Neuronal stem cell (in vitro differentiated cells): ENCODE data around the gene APRT.

Experiments
- DNase-seq: peaks from one replicate; pipeline ENCODE4 v3.0.0-alpha.2; 2013; ENCODE audit warnings: low spot score
- H2AFZ ChIP-seq: one replicate; pipeline ENCODE4 v1.6.1; 2013; ENCODE audit warnings: mild to moderate bottlenecking, low read length, inconsistent platforms
- H2AK5ac ChIP-seq: 2 replicates; pipeline ENCODE4 v1.6.1; 2013; ENCODE audit warnings: low read depth, mild to moderate bottlenecking, inconsistent platforms, low read length, moderate library complexity, mixed read lengths
- H2BK120ac ChIP-seq: 2 replicates; pipeline ENCODE4 v1.6.1; 2013; ENCODE audit warnings: low read depth, mild to moderate bottlenecking, inconsistent platforms, low read length, moderate library complexity, mixed read lengths
- H2BK12ac ChIP-seq: one replicate; pipeline ENCODE4 v1.6.1; 2013; ENCODE audit warnings: low read length, inconsistent platforms
- H2BK15ac ChIP-seq: 2 replicates; pipeline ENCODE4 v1.6.1; 2013; ENCODE audit warnings: mild to moderate bottlenecking, low read length, inconsistent platforms, mixed read lengths
- H2BK5ac ChIP-seq: one replicate; pipeline ENCODE4 v1.6.1; 2013; ENCODE audit warnings: inconsistent platforms, mild to moderate bottlenecking, low read length, moderate library complexity
- H3K14ac ChIP-seq: one replicate; pipeline ENCODE4 v1.6.1; 2013; ENCODE audit warnings: low read length, inconsistent platforms
- H3K18ac ChIP-seq: 2 replicates; pipeline ENCODE4 v1.6.1; 2013; ENCODE audit warnings: low read length, inconsistent platforms
- H3K23ac ChIP-seq: 2 replicates; pipeline ENCODE4 v1.6.1; 2013; ENCODE audit warnings: low read depth, mild to moderate bottlenecking, mixed read lengths, low read length, inconsistent platforms; ENCODE audit not compliant: poor library complexity
- H3K27ac ChIP-seq: replicated peaks from 3 replicates; pipeline ENCODE4 v1.5.1; 2013; ENCODE audit warnings: low read length, inconsistent platforms
- H3K27me3 ChIP-seq, 3 experiments: 2 replicates each; pipeline ENCODE4 v1.6.1; 2013; ENCODE audit warnings: low read length in 3 of 3, mild to moderate bottlenecking in 2 of 3, inconsistent platforms in 1 of 3, low read depth in 1 of 3, mixed read lengths in 1 of 3, moderate library complexity in 1 of 3; ENCODE audit not compliant: control insufficient read depth in 3 of 3, insufficient read depth in 3 of 3
- H3K36me3 ChIP-seq, 2 donors: replicated peaks in 1 of 2; 2 replicates each; pipeline ENCODE4 v1.6.1; 2013; ENCODE audit warnings: low read length in 2 of 2; ENCODE audit not compliant: control insufficient read depth in 2 of 2, insufficient read depth in 2 of 2
- H3K4ac ChIP-seq: 2 replicates; pipeline ENCODE4 v1.6.1; 2013; ENCODE audit warnings: inconsistent platforms, mild to moderate bottlenecking, low read length, moderate library complexity
- H3K4me1 ChIP-seq, 2 donors: 1 replicate in 1 of 2; 2 replicates in 1 of 2; pipeline ENCODE4 v1.6.1; 2013; ENCODE audit warnings: low read length in 2 of 2, low read depth in 1 of 2; ENCODE audit not compliant: control insufficient read depth in 2 of 2, insufficient read depth in 1 of 2
- H3K4me2 ChIP-seq: one replicate; pipeline ENCODE4 v1.6.1; 2013; ENCODE audit warnings: mild to moderate bottlenecking, low read length, inconsistent platforms; ENCODE audit not compliant: insufficient read depth, poor library complexity, severe bottlenecking
- H3K4me3 ChIP-seq, 2 donors: 2 replicates each; pipeline ENCODE4 v1.5.1; 2013; ENCODE audit warnings: low read length in 2 of 2, mild to moderate bottlenecking in 2 of 2, inconsistent platforms in 1 of 2, moderate library complexity in 1 of 2
- H3K79me1 ChIP-seq: one replicate; pipeline ENCODE4 v1.6.1; 2013; ENCODE audit warnings: low read depth, mild to moderate bottlenecking, inconsistent platforms, low read length, moderate library complexity
- H3K9ac ChIP-seq: one replicate; pipeline ENCODE4 v1.6.1; 2013; ENCODE audit warnings: mild to moderate bottlenecking, low read depth, low read length, inconsistent platforms; ENCODE audit not compliant: poor library complexity
- H3K9me3 ChIP-seq, 2 donors: replicated peaks in 1 of 2; 2 replicates each; pipeline versions ENCODE3 to v1.6.1; 2013; ENCODE audit warnings: low read length in 2 of 2, mild to moderate bottlenecking in 2 of 2, inconsistent platforms in 1 of 2, low read depth in 1 of 2, mixed read lengths in 1 of 2, moderate library complexity in 1 of 2; ENCODE audit not compliant: control insufficient read depth in 2 of 2, insufficient read depth in 1 of 2
- H4K8ac ChIP-seq: one replicate; pipeline ENCODE4 v1.6.1; 2013; ENCODE audit warnings: low read depth, mild to moderate bottlenecking, inconsistent platforms, low read length, moderate library complexity
- H4K91ac ChIP-seq: one replicate; pipeline ENCODE4 v1.6.1; 2013; ENCODE audit warnings: low read length, low read depth, mild to moderate bottlenecking, inconsistent platforms; ENCODE audit not compliant: poor library complexity
- WGBS, 2 donors: extraction: QIAGEN DNeasy Blood & Tissue Kit; methylation state at CpG; one replicate each; pipeline ENCODE4 v1.1.7; 2013; ENCODE audit warnings: missing lambda C conversion rate in 2 of 2, mixed read lengths in 1 of 2; ENCODE audit not compliant: insufficient read length in 2 of 2, insufficient replicate concordance in 1 of 2; ENCODE audit errors: extremely low coverage in 2 of 2; 5-methylcytosine and 5-hydroxymethylcytosine counted together

The APRT gene

DNA sequence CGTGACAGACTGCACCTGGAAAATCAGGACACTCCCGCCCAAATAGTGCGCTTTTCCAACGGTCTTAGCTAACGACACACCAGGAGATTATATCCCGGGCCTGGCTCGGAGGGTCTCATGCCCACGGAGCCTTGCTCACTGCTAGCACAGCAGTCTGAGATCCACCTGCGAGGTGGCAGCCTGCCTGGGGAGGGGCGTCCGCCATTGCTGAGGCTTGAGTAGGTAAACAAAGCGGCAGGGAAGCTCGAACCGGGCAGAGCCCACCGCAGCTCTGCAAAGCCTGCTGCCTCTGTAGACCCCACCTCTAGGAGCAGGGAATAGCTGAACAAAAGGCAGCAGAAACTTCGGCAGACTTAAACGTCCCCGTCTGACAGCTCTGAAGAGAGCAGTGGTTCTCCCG is 39.9 kb upstream of the APRT start:
- no peaks in the 10 kb centered on the region for H3K9me3 ChIP-seq

GRCh38 chr16:88850531-88851199 is 38.9 kb upstream of the APRT start:
- H3K4me1 ChIP-seq: peaks cover 0 to 16% of the 10 kb centered on the region in 2 donors
- no peak overlapping the region for H3K14ac ChIP-seq
- no peak overlapping the region for H4K91ac ChIP-seq
- H3K36me3 ChIP-seq: peaks cover 0 to 8% of the 10 kb centered on the region in 2 donors
- no peaks in the 10 kb centered on the region for H3K9me3 ChIP-seq
- H3K23ac ChIP-seq: no peak overlapping the region
- no peak overlapping the region for H2BK120ac ChIP-seq
- no peak for DNase-seq
- no peak overlapping the region for H2BK15ac ChIP-seq
- H2BK5ac ChIP-seq: no peak overlapping the region
- H4K8ac ChIP-seq: no peak overlapping the region
- no peak overlapping the region for H2BK12ac ChIP-seq
- H3K18ac ChIP-seq: no peak overlapping the region
- no peak overlapping the region for H2AK5ac ChIP-seq
- H3K79me1 ChIP-seq: peaks cover 6% of the 10 kb centered on the region
- H3K27me3 ChIP-seq: no peaks in the 10 kb centered on the region
- H3K9ac ChIP-seq: no peak overlapping the region
- WGBS, 2 donors: no CpG with 5 or more reads among the region's 33 CpGs
- H3K27ac ChIP-seq: no peak overlapping the region
- no peak overlapping the region for H3K4me2 ChIP-seq
- H3K4me3 ChIP-seq: no peak overlapping the region
- H2AFZ ChIP-seq: no peak overlapping the region
- no peak overlapping the region for H3K4ac ChIP-seq

More for the DNA sequence above, 39.9 kb upstream of the APRT start:
- no peak overlapping the region for H4K8ac ChIP-seq
- no peak overlapping the region for H2BK12ac ChIP-seq
- no CpG with 5 or more reads among the region's 19 CpGs for WGBS, 2 donors
- H2BK120ac ChIP-seq: no peak overlapping the region
- peaks cover 0 to 8% of the 10 kb centered on the region in 2 donors for H3K36me3 ChIP-seq
- H3K14ac ChIP-seq: no peak overlapping the region
- no peak overlapping the region for H3K27ac ChIP-seq
- peak overlapping the region; percentile 9 for H3K9ac ChIP-seq
- H3K4me3 ChIP-seq: no peak overlapping the region
- no peak overlapping the region for H4K91ac ChIP-seq
- peaks cover 6 to 22% of the 10 kb centered on the region in 2 donors for H3K4me1 ChIP-seq
- H3K18ac ChIP-seq: no peak overlapping the region
- no peak overlapping the region for H3K4me2 ChIP-seq
- no peak overlapping the region for H2AK5ac ChIP-seq
- no peak overlapping the region for H2BK5ac ChIP-seq
- no peak overlapping the region for H3K4ac ChIP-seq
- H2BK15ac ChIP-seq: no peak overlapping the region
- DNase-seq: no peak
- H2AFZ ChIP-seq: no peak overlapping the region
- no peak overlapping the region for H3K23ac ChIP-seq
- H3K79me1 ChIP-seq: peaks cover 9% of the 10 kb centered on the region
- H3K27me3 ChIP-seq: no peaks in the 10 kb centered on the region

DNA sequence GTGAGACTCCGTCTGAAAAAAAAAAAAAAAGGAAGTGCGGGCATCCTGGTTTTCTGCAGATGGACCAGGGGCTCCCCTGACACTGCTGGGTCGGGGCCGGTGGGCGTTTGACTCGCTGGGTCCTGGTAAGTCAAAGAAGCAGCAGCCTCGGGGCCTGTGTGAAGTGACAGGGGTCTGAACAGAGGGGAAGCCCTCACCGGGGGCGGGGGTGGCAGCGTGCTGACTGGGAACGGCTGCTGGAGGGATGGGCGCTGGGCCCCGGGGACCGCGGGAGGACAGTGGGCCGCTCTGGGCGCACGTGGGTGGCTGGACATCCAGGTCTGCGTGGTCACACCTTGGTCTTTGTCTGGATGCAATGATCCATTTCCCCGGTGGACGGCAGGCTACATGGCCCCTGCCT is 36.8 kb upstream of the APRT start:
- no peak overlapping the region for H2BK15ac ChIP-seq
- H3K4ac ChIP-seq: no peak overlapping the region
- H3K9me3 ChIP-seq: no peaks in the 10 kb centered on the region
- H4K91ac ChIP-seq: no peak overlapping the region
- H2BK120ac ChIP-seq: no peak overlapping the region
- no peak overlapping the region for H3K14ac ChIP-seq
- H3K79me1 ChIP-seq: peaks cover 5% of the 10 kb centered on the region
- H3K4me2 ChIP-seq: no peak overlapping the region
- H3K9ac ChIP-seq: no peak overlapping the region
- H3K27ac ChIP-seq: no peak overlapping the region
- no peak overlapping the region for H2BK12ac ChIP-seq
- H3K23ac ChIP-seq: peak overlapping the region; percentile 31
- H3K27me3 ChIP-seq: no peaks in the 10 kb centered on the region
- peak overlapping the region; percentile 66 for H2BK5ac ChIP-seq
- no peak overlapping the region for H2AK5ac ChIP-seq
- no peak for DNase-seq
- no peak overlapping the region for H4K8ac ChIP-seq
- H3K4me3 ChIP-seq: no peak overlapping the region
- WGBS, 2 donors: no CpG with 5 or more reads among the region's 21 CpGs
- peaks cover 0 to 8% of the 10 kb centered on the region in 2 donors for H3K36me3 ChIP-seq
- no peak overlapping the region for H3K18ac ChIP-seq
- H3K4me1 ChIP-seq: peaks cover 0 to 5% of the 10 kb centered on the region in 2 donors
- H2AFZ ChIP-seq: no peak overlapping the region

DNA sequence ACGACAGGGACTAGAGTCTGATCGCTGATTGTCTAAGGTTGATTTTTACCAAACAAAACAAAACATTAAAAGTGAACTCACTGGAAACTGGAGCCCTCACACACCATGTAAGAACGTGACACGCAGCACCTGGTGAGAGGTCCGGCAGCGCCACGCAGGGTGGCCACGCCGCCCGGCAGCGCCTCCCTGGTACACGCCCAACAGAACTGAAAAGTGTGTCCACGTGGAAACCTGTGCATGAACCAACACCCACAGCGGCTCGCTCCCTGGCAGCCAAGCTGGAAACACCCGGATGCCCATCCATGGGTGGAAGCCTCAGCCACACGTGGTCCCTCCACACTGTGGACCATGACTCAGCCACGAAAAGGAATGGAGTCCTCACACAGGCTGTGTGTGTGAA is 35.9 kb upstream of the APRT start:
- H4K8ac ChIP-seq: no peak overlapping the region
- no peak for DNase-seq
- H3K4ac ChIP-seq: no peak overlapping the region
- no CpG with 5 or more reads among the region's 18 CpGs for WGBS, 2 donors
- H3K27ac ChIP-seq: no peak overlapping the region
- H2BK120ac ChIP-seq: no peak overlapping the region
- H2AFZ ChIP-seq: no peak overlapping the region
- H3K23ac ChIP-seq: no peak overlapping the region
- no peak overlapping the region for H3K14ac ChIP-seq
- H3K27me3 ChIP-seq: no peaks in the 10 kb centered on the region
- no peak overlapping the region for H2BK15ac ChIP-seq
- H3K4me3 ChIP-seq: no peak overlapping the region
- no peak overlapping the region for H3K4me2 ChIP-seq
- no peak overlapping the region for H2BK12ac ChIP-seq
- H3K4me1 ChIP-seq: no peaks in the 10 kb centered on the region
- H4K91ac ChIP-seq: no peak overlapping the region
- H2BK5ac ChIP-seq: no peak overlapping the region
- H3K36me3 ChIP-seq: peaks cover 0 to 8% of the 10 kb centered on the region in 2 donors
- H3K18ac ChIP-seq: no peak overlapping the region
- no peak overlapping the region for H2AK5ac ChIP-seq
- H3K9ac ChIP-seq: peak overlapping the region; percentile 7
- peaks cover 5% of the 10 kb centered on the region for H3K79me1 ChIP-seq
- H3K9me3 ChIP-seq: no peaks in the 10 kb centered on the region
